Esophagus squamous epithelium (tissue), 4 donors: ENCODE results near the gene HNMT.

ENCODE experiments used
- CTCF ChIP-seq, 6 experiments: fragments of 450-650 bp in 4 of 6; fragments of 200-600 bp in 2 of 6; sonication (generic) in 2 of 6; IDR thresholded peaks; one replicate each; pipeline ENCODE4 v1.5.1; 2016 to 2019; ENCODE audit warnings: antibody characterized with exemption in 6 of 6, mild to moderate bottlenecking in 4 of 6, moderate library complexity in 4 of 6
- POLR2A ChIP-seq, 4 donors: fragments of 450-650 bp; IDR thresholded peaks; one replicate each; pipeline ENCODE4 v1.6.1; 2017; ENCODE audit warnings: antibody characterized with exemption in 4 of 4, mild to moderate bottlenecking in 4 of 4, moderate library complexity in 3 of 4

- no peak for TF ChIP-seq POLR2A (IDR thresholded peaks at IDR 0.05)
- no peak for TF ChIP-seq CTCF (IDR thresholded peaks at IDR 0.05)
These were observed 62.1 kb downstream of the HNMT start for GRCh38 chr2:138026111-138027020.
